GM23338 (cell line): ENCODE measurements around the gene DNAJC17. TPM values are rescaled to one million over a fixed set of nuclear protein-coding genes. Genes with fewer than 3 reads are reported as not detected.

Source experiments
- ATAC-seq: fragments of 200-7000 bp; cut with Tn5 transposase; 3 replicates; pipeline ENCODE4 v1.9.1; 2020
- DNase-seq: peaks from one replicate; pipeline ENCODE4 v3.0.0-alpha.2; 2015; ENCODE audit warnings: low spot score
- H2AFZ ChIP-seq: fragments of 200-600 bp; sonication (generic); 2 replicates; pipeline ENCODE4 v1.8.0; 2016; ENCODE audit warnings: antibody characterized with exemption, mild to moderate bottlenecking, moderate library complexity
- H3F3A ChIP-seq: fragments of 200-600 bp; sonication (generic); replicated peaks from 2 replicates; pipeline ENCODE4 v1.8.0; 2017; ENCODE audit warnings: antibody characterized with exemption, mixed run types, low read depth
- H3K27ac ChIP-seq: fragments of 200-600 bp; sonication (generic); 2 replicates; pipeline ENCODE4 v1.6.1; 2016; ENCODE audit warnings: low read depth
- H3K27me3 ChIP-seq: fragments of 200-600 bp; sonication (generic); 2 replicates; pipeline ENCODE4 v1.8.0; 2016; ENCODE audit warnings: mild to moderate bottlenecking, mixed run types, moderate library complexity; ENCODE audit not compliant: insufficient read depth
- H3K36me3 ChIP-seq: fragments of 200-600 bp; sonication (generic); 2 replicates; pipeline ENCODE4 v1.8.0; 2016; ENCODE audit warnings: mild to moderate bottlenecking; ENCODE audit not compliant: insufficient read depth
- H3K4me1 ChIP-seq: fragments of 200-600 bp; sonication (generic); 2 replicates; pipeline ENCODE4 v1.8.0; 2016; ENCODE audit warnings: mild to moderate bottlenecking, moderate library complexity; ENCODE audit not compliant: insufficient read depth
- H3K4me2 ChIP-seq: fragments of 200-600 bp; sonication (generic); 2 replicates; pipeline ENCODE4 v1.7.1; 2017; ENCODE audit warnings: mixed run types
- H3K4me3 ChIP-seq: fragments of 200-600 bp; sonication (generic); 2 replicates; pipeline ENCODE4 v1.6.1; 2016; ENCODE audit warnings: mixed run types
- H3K79me2 ChIP-seq: fragments of 200-600 bp; sonication (generic); replicated peaks from 2 replicates; pipeline ENCODE4 v1.8.0; 2017; ENCODE audit warnings: mild to moderate bottlenecking; ENCODE audit not compliant: insufficient read depth
- H3K9me2 ChIP-seq: fragments of 200-600 bp; sonication (generic); 2 replicates; pipeline ENCODE4 v1.8.0; 2017; ENCODE audit not compliant: insufficient read depth
- H4K20me1 ChIP-seq: fragments of 200-600 bp; sonication (generic); replicated peaks from 2 replicates; pipeline ENCODE4 v1.8.0; 2017; ENCODE audit warnings: mild to moderate bottlenecking; ENCODE audit not compliant: insufficient read depth
- H3K27ac Mint-ChIP-seq: 2 replicates; pipeline ENCODE4 v1.8.0; 2020; ENCODE audit warnings: inconsistent platforms, mild to moderate bottlenecking, moderate library complexity, mixed read lengths
- H3K27me3 Mint-ChIP-seq: 3 replicates; pipeline ENCODE4 v1.8.0; 2022; ENCODE audit warnings: low read depth, mild to moderate bottlenecking, moderate library complexity, mixed read lengths, inconsistent platforms; ENCODE audit not compliant: insufficient read depth, poor library complexity
- H3K36me3 Mint-ChIP-seq: 3 replicates; pipeline ENCODE4 v1.8.0; 2021; ENCODE audit warnings: low read depth, mild to moderate bottlenecking, inconsistent platforms, moderate library complexity, mixed read lengths
- H3K4me1 Mint-ChIP-seq: 3 replicates; pipeline ENCODE4 v1.8.0; 2020; ENCODE audit warnings: mild to moderate bottlenecking, inconsistent platforms, mixed read lengths
- H3K4me3 Mint-ChIP-seq: 3 replicates; pipeline ENCODE4 v1.8.0; 2021; ENCODE audit warnings: moderate library complexity, mild to moderate bottlenecking, inconsistent platforms, mixed read lengths
- H3K9me3 Mint-ChIP-seq: 3 replicates; pipeline ENCODE4 v1.8.0; 2020; ENCODE audit warnings: moderate library complexity, mild to moderate bottlenecking, inconsistent platforms, mixed read lengths
- CREB1 ChIP-seq: fragments of 250-450 bp; sonication (Bioruptor Pico); IDR thresholded peaks from 2 replicates; pipeline ENCODE4 v1.5.0; 2020; ENCODE audit warnings: low read depth, mild to moderate bottlenecking, moderate library complexity
- EZH2 ChIP-seq: fragments of 200-600 bp; sonication (generic); IDR thresholded peaks from one replicate; pipeline ENCODE4 v1.8.0; 2017; ENCODE audit warnings: antibody characterized with exemption, mild to moderate bottlenecking, low read depth; ENCODE audit not compliant: unreplicated experiment
- EZH2phosphoT487 ChIP-seq: fragments of 200-600 bp; sonication (generic); IDR thresholded peaks from one replicate; pipeline ENCODE4 v1.8.1; 2018; ENCODE audit warnings: antibody characterized with exemption; ENCODE audit not compliant: unreplicated experiment
- JUNB ChIP-seq: IDR thresholded peaks from one replicate; pipeline ENCODE4 v1.6.1; 2016; ENCODE audit warnings: antibody characterized with exemption; ENCODE audit not compliant: unreplicated experiment
- NANOG ChIP-seq: IDR thresholded peaks from 2 replicates; pipeline ENCODE4 v1.6.1; 2016; ENCODE audit warnings: antibody characterized with exemption, borderline replicate concordance
- POLR2AphosphoS5 ChIP-seq: IDR thresholded peaks from 2 replicates; pipeline ENCODE4 v1.6.1; 2016; ENCODE audit warnings: antibody characterized with exemption, low read depth
- STAT1 ChIP-seq: IDR thresholded peaks from one replicate; pipeline ENCODE4 v1.6.1; 2016; ENCODE audit warnings: antibody characterized with exemption; ENCODE audit not compliant: unreplicated experiment
- ZNF114 ChIP-seq: fragments of 250-450 bp; sonication (Bioruptor Pico); IDR thresholded peaks from 2 replicates; pipeline ENCODE4 v1.5.0; 2020; ENCODE audit warnings: mild to moderate bottlenecking, moderate library complexity
- ZNF331 ChIP-seq: fragments of 250-450 bp; sonication (Bioruptor Pico); IDR thresholded peaks from 2 replicates; pipeline ENCODE4 v1.5.0; 2020; ENCODE audit warnings: low read depth, mild to moderate bottlenecking, moderate library complexity
- polyA plus RNA-seq: library from polyadenylated mRNA; unstranded; fragments of >200 nt; fragmentation: Nextera tagmentation; extraction: Ambion mirVana; gene quantifications from 2 replicates; pipeline ENCODE4 v1.2.1, GENCODE V29; 2016
- total RNA-seq: library from RNA; depleted of rRNA; stranded (reverse); fragments of >200 nt; shearing (Covaris generic); gene quantifications from 2 replicates; pipeline ENCODE4 v1.2.3, GENCODE V29; 2014
- TF ChIP-seq, protein P1 (sequence below): IDR thresholded peaks from one replicate; pipeline ENCODE4 v1.6.1; 2018; ENCODE audit warnings: antibody characterized with exemption; ENCODE audit not compliant: unreplicated experiment
- TF ChIP-seq, protein P2 (sequence below): fragments of 250-450 bp; sonication (Bioruptor Pico); IDR thresholded peaks from 2 replicates; pipeline ENCODE4 v1.5.0; 2020; ENCODE audit warnings: mild to moderate bottlenecking, moderate library complexity
- TF ChIP-seq, protein P3 (sequence below): IDR thresholded peaks from 2 replicates; pipeline ENCODE4 v1.6.1; 2016; ENCODE audit warnings: antibody characterized with exemption

DNAJC17 gene
- total and polyA plus RNA-seq, 2 experiments from 2014 or later: 23.0 to 77.6 TPM

DNA sequence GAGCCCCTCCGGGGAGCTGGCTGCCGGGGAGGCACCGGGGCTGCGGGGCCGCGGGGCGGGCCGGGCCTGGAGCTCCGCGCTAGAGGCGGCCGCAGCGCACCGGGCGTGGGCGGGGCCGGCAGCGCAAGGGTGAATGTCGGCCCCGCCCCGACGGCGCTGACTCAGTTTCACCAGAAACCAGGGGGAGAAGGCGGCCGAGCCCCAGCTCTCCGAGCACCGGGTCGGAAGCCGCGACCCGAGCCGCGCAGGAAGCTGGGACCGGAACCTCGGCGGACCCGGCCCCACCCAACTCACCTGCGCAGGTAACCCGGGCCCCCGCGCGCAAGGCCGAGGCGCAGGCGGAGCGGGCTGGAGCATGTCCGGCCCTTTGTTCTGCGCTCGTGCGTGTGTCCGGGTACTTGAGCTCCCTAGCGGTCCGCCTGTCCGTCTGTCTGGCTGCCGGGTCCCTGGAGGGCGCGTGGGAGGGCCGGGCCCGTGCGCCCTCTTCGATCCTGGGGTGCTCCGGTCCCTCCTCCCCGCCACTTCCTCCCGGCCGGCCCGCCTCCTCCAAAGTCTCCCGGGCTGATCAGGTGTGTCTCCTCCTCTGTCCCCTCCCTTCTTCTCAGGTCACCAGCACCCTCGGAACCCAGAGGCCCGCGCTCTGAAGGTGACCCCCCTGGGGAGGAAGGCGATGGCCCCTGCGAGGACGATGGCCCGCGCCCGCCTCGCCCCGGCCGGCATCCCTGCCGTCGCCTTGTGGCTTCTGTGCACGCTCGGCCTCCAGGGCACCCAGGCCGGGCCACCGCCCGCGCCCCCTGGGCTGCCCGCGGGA lies 36.8 kb upstream of the DNAJC17 start, which contains the start of gene SPINT1:
SPINT1 (plus strand) TSS at position 164 of the 811 bp plus-strand sequence; CDS start at position 671, 507 bp downstream.
- peak within 1 kb of the TSS; percentile 100 for H3K4me2 ChIP-seq
- H3K27ac ChIP-seq: peak within 1 kb of the TSS; percentile 74; the same call in 1 of the 2 replicates
- no peaks in the 10 kb centered on the region; the same call in 1 of the 2 replicates for H3K36me3 ChIP-seq
- H3K27me3 Mint-ChIP-seq: peaks cover 22% of the 10 kb centered on the region
- H3K36me3 Mint-ChIP-seq: peaks cover 38% of the 10 kb centered on the region
- peak; percentile 70 for ATAC-seq
- H3K9me2 ChIP-seq: no peaks in the 10 kb centered on the region
- peaks cover 48% of the 10 kb centered on the region for H3K79me2 ChIP-seq
- H3F3A ChIP-seq: peaks cover 7% of the 10 kb centered on the region; the same call in 1 of the 2 replicates
- peaks cover 36% of the 10 kb centered on the region for H3K4me1 ChIP-seq
- peak within 1 kb of the TSS; percentile 87 for H2AFZ ChIP-seq
- peak within 1 kb of the TSS; percentile 95 for H3K27ac Mint-ChIP-seq
- TF ChIP-seq EZH2phosphoT487 (no peak), ZNF331 (CRISPR knock-in tag) (no peak), JUNB (no peak), ZNF114 (CRISPR knock-in tag) (no peak), CREB1 (CRISPR knock-in tag) (no peak), EZH2 (no peak), STAT1 (no peak), NANOG (no peak), POLR2AphosphoS5 (peak; percentile 65; the same call in 1 of the 2 replicates)
- TF ChIP-seq, protein P1, sequence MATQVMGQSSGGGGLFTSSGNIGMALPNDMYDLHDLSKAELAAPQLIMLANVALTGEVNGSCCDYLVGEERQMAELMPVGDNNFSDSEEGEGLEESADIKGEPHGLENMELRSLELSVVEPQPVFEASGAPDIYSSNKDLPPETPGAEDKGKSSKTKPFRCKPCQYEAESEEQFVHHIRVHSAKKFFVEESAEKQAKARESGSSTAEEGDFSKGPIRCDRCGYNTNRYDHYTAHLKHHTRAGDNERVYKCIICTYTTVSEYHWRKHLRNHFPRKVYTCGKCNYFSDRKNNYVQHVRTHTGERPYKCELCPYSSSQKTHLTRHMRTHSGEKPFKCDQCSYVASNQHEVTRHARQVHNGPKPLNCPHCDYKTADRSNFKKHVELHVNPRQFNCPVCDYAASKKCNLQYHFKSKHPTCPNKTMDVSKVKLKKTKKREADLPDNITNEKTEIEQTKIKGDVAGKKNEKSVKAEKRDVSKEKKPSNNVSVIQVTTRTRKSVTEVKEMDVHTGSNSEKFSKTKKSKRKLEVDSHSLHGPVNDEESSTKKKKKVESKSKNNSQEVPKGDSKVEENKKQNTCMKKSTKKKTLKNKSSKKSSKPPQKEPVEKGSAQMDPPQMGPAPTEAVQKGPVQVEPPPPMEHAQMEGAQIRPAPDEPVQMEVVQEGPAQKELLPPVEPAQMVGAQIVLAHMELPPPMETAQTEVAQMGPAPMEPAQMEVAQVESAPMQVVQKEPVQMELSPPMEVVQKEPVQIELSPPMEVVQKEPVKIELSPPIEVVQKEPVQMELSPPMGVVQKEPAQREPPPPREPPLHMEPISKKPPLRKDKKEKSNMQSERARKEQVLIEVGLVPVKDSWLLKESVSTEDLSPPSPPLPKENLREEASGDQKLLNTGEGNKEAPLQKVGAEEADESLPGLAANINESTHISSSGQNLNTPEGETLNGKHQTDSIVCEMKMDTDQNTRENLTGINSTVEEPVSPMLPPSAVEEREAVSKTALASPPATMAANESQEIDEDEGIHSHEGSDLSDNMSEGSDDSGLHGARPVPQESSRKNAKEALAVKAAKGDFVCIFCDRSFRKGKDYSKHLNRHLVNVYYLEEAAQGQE: no peak
- TF ChIP-seq, protein P2, sequence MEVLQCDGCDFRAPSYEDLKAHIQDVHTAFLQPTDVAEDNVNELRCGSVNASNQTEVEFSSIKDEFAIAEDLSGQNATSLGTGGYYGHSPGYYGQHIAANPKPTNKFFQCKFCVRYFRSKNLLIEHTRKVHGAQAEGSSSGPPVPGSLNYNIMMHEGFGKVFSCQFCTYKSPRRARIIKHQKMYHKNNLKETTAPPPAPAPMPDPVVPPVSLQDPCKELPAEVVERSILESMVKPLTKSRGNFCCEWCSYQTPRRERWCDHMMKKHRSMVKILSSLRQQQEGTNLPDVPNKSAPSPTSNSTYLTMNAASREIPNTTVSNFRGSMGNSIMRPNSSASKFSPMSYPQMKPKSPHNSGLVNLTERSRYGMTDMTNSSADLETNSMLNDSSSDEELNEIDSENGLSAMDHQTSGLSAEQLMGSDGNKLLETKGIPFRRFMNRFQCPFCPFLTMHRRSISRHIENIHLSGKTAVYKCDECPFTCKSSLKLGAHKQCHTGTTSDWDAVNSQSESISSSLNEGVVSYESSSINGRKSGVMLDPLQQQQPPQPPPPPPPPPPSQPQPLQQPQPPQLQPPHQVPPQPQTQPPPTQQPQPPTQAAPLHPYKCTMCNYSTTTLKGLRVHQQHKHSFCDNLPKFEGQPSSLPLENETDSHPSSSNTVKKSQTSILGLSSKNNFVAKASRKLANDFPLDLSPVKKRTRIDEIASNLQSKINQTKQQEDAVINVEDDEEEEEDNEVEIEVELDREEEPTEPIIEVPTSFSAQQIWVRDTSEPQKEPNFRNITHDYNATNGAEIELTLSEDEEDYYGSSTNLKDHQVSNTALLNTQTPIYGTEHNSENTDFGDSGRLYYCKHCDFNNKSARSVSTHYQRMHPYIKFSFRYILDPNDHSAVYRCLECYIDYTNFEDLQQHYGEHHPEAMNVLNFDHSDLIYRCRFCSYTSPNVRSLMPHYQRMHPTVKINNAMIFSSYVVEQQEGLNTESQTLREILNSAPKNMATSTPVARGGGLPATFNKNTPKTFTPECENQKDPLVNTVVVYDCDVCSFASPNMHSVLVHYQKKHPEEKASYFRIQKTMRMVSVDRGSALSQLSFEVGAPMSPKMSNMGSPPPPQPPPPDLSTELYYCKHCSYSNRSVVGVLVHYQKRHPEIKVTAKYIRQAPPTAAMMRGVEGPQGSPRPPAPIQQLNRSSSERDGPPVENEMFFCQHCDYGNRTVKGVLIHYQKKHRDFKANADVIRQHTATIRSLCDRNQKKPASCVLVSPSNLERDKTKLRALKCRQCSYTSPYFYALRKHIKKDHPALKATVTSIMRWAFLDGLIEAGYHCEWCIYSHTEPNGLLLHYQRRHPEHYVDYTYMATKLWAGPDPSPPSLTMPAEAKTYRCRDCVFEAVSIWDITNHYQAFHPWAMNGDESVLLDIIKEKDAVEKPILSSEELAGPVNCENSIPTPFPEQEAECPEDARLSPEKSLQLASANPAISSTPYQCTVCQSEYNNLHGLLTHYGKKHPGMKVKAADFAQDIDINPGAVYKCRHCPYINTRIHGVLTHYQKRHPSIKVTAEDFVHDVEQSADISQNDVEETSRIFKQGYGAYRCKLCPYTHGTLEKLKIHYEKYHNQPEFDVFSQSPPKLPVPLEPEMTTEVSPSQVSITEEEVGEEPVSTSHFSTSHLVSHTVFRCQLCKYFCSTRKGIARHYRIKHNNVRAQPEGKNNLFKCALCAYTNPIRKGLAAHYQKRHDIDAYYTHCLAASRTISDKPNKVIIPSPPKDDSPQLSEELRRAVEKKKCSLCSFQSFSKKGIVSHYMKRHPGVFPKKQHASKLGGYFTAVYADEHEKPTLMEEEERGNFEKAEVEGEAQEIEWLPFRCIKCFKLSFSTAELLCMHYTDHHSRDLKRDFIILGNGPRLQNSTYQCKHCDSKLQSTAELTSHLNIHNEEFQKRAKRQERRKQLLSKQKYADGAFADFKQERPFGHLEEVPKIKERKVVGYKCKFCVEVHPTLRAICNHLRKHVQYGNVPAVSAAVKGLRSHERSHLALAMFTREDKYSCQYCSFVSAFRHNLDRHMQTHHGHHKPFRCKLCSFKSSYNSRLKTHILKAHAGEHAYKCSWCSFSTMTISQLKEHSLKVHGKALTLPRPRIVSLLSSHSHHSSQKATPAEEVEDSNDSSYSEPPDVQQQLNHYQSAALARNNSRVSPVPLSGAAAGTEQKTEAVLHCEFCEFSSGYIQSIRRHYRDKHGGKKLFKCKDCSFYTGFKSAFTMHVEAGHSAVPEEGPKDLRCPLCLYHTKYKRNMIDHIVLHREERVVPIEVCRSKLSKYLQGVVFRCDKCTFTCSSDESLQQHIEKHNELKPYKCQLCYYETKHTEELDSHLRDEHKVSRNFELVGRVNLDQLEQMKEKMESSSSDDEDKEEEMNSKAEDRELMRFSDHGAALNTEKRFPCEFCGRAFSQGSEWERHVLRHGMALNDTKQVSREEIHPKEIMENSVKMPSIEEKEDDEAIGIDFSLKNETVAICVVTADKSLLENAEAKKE (CRISPR knock-in tag): no peak
- TF ChIP-seq, protein P3, sequence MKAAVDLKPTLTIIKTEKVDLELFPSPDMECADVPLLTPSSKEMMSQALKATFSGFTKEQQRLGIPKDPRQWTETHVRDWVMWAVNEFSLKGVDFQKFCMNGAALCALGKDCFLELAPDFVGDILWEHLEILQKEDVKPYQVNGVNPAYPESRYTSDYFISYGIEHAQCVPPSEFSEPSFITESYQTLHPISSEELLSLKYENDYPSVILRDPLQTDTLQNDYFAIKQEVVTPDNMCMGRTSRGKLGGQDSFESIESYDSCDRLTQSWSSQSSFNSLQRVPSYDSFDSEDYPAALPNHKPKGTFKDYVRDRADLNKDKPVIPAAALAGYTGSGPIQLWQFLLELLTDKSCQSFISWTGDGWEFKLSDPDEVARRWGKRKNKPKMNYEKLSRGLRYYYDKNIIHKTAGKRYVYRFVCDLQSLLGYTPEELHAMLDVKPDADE: peak; percentile 34; the same call in 1 of the 2 replicates
- 0 out of 3 replicates have a peak, but pooled peaks cover 3% of the 10 kb centered on the region for H3K9me3 Mint-ChIP-seq
- H3K4me3 Mint-ChIP-seq: peak within 1 kb of the TSS; percentile 99
- peak; percentile 74 for DNase-seq
- peak within 1 kb of the TSS; percentile 97 for H3K4me3 ChIP-seq
- H4K20me1 ChIP-seq: peaks cover 27% of the 10 kb centered on the region
- peaks cover 42% of the 10 kb centered on the region for H3K4me1 Mint-ChIP-seq
- H3K27me3 ChIP-seq: 0 out of 2 replicates have a peak, but pooled peaks cover 4% of the 10 kb centered on the region
